Liver (tissue), 3 donors: ENCODE measurements around the gene SRC.

Experiments used
- CTCF ChIP-seq: fragments of 150-350 bp; IDR thresholded peaks from 2 replicates; pipeline ENCODE4 v1.5.1; 2017; ENCODE audit warnings: improper control_type of control experiment, low read depth, low read length; ENCODE audit not compliant: missing input control
- GABPA ChIP-seq, 2 donors: IDR thresholded peaks in 1 of 2; conservative IDR thresholded peaks in 1 of 2; 2 replicates each; pipeline ENCODE4 v1.6.1; 2016; ENCODE audit warnings: antibody characterized with exemption in 2 of 2, mild to moderate bottlenecking in 1 of 2, moderate library complexity in 1 of 2
- HNF4A ChIP-seq, 2 donors: conservative IDR thresholded peaks; 2 replicates each; pipeline ENCODE4 v1.6.1; 2016; ENCODE audit warnings: antibody characterized with exemption in 2 of 2, mild to moderate bottlenecking in 2 of 2
- MAX ChIP-seq: IDR thresholded peaks from 2 replicates; pipeline ENCODE4 v1.6.1; 2016; ENCODE audit warnings: antibody characterized with exemption
- RAD21 ChIP-seq, 2 donors: IDR thresholded peaks; 2 replicates each; pipeline ENCODE4 v1.6.1; 2016; ENCODE audit warnings: antibody characterized with exemption in 2 of 2, mild to moderate bottlenecking in 2 of 2
- YY1 ChIP-seq: IDR thresholded peaks from 2 replicates; pipeline ENCODE4 v1.6.1; 2016; ENCODE audit warnings: antibody characterized with exemption, mild to moderate bottlenecking
- donor health status: healthy.
- donor health status: healthy.

GRCh38 chr20:37337208-37337991, 8.5 kb upstream of the SRC start:
- TF ChIP-seq GABPA (IDR thresholded peaks at IDR 0.05 in 1 of 2, conservative IDR thresholded peaks at IDR 0.05 in 1 of 2) (no peak), CTCF (no peak), HNF4A (conservative IDR thresholded peaks at IDR 0.05) (no peak), MAX (no peak), YY1 (no peak), RAD21 (IDR thresholded peaks at IDR 0.05) (no peak)
